Activated CD4-positive, alpha-beta memory T cell treated with anti-CD3 and anti-CD28 coated beads for 36 hours (primary cell): ENCODE measurements around the gene ABHD8. TPM values are rescaled to one million over a fixed set of nuclear protein-coding genes. Genes with fewer than 3 reads are reported as not detected.
"Not testable (repeated sequence)": the region's sequence is repeated elsewhere in the genome, so short reads cannot be mapped to it uniquely, and the experiment has no call there.

ENCODE experiments used
- CTCF ChIA-PET: fragments of 350-600 bp; sonication (Branson Sonifier 250); formaldehyde crosslinking; loops from one replicate; lab custom pipeline; 2021; ENCODE audit warnings: antibody characterized with exemption, inconsistent platforms; lab: Charles Lee
- POLR2A ChIA-PET: fragments of 350-600 bp; sonication (Branson Sonifier 250); formaldehyde crosslinking; loops from one replicate; lab custom pipeline; 2021; ENCODE audit warnings: antibody characterized with exemption; lab: Charles Lee
- DNase-seq: peaks from one replicate; pipeline ENCODE4 v3.0.0-alpha.2; 2020
- H3K27ac Mint-ChIP-seq: one replicate; pipeline ENCODE4 v1.8.0; 2021; ENCODE audit warnings: mixed read lengths
- H3K27me3 Mint-ChIP-seq: one replicate; pipeline ENCODE4 v1.8.0; 2021; ENCODE audit warnings: mixed read lengths
- H3K36me3 Mint-ChIP-seq: one replicate; pipeline ENCODE4 v1.8.0; 2021; ENCODE audit warnings: mixed read lengths
- H3K4me1 Mint-ChIP-seq: one replicate; pipeline ENCODE4 v1.8.0; 2021; ENCODE audit warnings: low read depth, mixed read lengths
- H3K4me3 Mint-ChIP-seq: one replicate; pipeline ENCODE4 v1.8.0; 2021; ENCODE audit warnings: mild to moderate bottlenecking, mixed read lengths
- H3K9me3 Mint-ChIP-seq: one replicate; pipeline ENCODE4 v1.8.0; 2021; ENCODE audit warnings: mixed read lengths
- intact Hi-C: fragments of 100-400 bp; cut with micrococcal nuclease; formaldehyde crosslinking; loops from one replicate; pipeline ENCODE4 v1.15.1; 2023
- total RNA-seq, 2 experiments: library from RNA; stranded (reverse); gene quantifications; one replicate each; pipeline ENCODE4 v1.2.3, GENCODE V29; 2021

ABHD8 gene
- total RNA-seq, 2 experiments from 2014 or later: 7.7 to 7.9 TPM

DNA sequence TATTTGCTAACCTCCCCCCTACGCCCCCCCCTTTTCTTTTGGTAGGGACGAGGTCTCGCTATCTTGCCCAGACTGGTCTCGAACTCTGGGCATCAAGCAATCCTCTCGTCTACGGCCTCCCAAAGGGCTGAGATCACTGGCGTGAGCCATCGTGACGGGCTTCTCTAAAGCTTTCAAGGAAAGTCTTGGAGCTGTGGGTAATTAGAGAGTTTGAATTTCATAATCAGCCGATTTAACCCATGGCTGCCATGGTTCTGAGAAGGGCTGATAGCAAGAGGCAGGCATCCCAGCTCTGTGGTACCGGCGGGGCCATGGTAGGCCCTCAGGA, 679 bp upstream of the ABHD8 start:
- H3K36me3 Mint-ChIP-seq: no peaks in the 10 kb centered on the region
- H3K27me3 Mint-ChIP-seq: no peaks in the 10 kb centered on the region
- no peaks in the 10 kb centered on the region for H3K9me3 Mint-ChIP-seq
- intact Hi-C loops: no loop called here
- CTCF ChIA-PET: interaction anchor here (0.7 to 2.4 kb wide), 6 partner anchors 8 to 82 kb away, joined by 3 to 18 read pairs (median 5); partner anchors contain the start of gene BABAM1
- peaks cover 44% of the 10 kb centered on the region for H3K4me1 Mint-ChIP-seq
- no peak overlapping the region for H3K4me3 Mint-ChIP-seq
- POLR2A ChIA-PET: interaction anchor here (0.7 kb wide), 1 partner anchor 1234 kb away, joined by 4 read pairs; no protein-coding TSS in a partner anchor
- H3K27ac Mint-ChIP-seq: no peak overlapping the region
- no peak for DNase-seq

DNA sequence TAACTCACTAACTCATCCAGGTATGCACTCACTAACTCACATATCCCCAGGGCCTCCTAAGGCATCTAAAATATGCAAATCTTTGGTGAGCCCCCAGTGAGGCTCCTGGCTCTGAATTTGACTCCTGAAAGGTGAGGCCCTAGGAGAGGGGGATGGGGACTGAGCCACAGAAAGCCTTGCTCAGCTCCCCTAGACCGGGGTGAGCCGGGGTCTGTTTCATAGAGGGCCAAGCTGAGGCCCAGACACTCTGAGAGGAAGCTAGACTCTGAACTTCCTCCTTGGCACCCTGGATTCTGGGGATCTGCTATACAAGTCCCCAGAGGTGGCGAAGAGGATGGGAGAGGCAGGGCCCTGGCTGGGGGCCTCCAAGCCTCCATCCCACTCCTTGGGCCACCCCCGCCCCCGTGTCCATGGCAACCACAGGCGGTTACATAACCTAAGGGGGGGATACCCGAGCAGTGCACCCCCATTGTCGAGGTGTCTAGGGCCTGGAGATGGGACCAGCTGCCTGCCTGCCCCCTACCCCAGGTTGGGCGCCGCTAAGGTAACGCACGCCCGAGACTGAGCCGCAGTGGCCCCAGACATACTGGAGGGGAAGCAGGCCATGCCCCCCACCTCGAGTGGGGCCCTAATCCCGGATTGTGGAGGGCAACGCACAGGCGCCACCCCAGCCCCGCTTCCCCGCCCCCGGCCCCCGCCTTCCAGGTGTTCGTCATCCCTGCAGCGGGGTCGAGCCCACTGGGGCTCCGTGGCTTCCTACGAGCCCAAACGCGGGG, 646 bp downstream of the ABHD8 start:
- no peak for DNase-seq
- Mint-ChIP-seq H3K27me3 (no peaks in the 10 kb centered on the region), H3K36me3 (peaks cover 3% of the 10 kb centered on the region), H3K9me3 (peaks cover 4% of the 10 kb centered on the region), H3K4me1 (peaks cover 38% of the 10 kb centered on the region), H3K4me3 (peak overlapping the region; percentile 64), H3K27ac (no peak overlapping the region)
- ChIA-PET CTCF (interaction anchor here (1.5 to 2.4 kb wide), 2 partner anchors 10 to 19 kb away, joined by 4 to 12 read pairs; no protein-coding TSS in a partner anchor), POLR2A (no interaction called here)
- intact Hi-C loops: no loop called here

DNA sequence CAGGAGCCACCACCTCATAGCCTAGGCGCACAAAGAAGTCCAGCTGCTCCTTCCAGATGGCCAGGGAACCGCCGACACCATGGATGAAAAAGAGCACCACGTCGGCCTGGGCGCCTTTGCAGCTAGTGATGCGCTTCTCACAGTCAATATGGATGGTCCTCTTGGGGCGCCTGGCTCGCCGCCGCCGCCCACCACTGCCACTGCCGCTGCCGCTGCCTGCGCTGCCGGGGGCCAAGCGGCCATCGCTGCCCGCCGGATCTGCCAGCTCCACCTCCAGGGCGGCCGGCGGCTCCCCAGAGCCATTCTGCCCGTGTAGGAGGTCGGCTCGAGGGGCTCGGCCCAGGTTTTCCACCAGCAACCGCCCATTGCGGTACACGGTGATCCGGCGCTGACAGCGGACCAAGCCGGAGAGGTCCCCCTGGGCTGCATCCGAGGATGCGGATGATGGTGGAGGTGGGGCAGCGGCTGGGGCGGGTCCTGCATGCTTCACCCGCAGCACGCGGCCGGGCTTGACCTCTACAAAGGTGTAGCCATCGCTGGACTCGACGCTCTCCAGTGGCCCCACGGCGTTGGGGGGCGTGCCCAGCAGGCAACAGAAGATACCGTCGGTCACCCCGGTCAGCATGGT, 2.1 kb downstream of the ABHD8 start:
- intact Hi-C loops: no loop called here
- H3K27ac Mint-ChIP-seq: no peak overlapping the region
- H3K4me3 Mint-ChIP-seq: no peak overlapping the region
- H3K4me1 Mint-ChIP-seq: peaks cover 27% of the 10 kb centered on the region
- DNase-seq: no peak
- H3K27me3 Mint-ChIP-seq: no peaks in the 10 kb centered on the region
- peaks cover 4% of the 10 kb centered on the region for H3K9me3 Mint-ChIP-seq
- CTCF ChIA-PET: interaction anchor here (0.9 kb wide), 1 partner anchor 35 kb away, joined by 3 read pairs; no protein-coding TSS in a partner anchor
- peaks cover 3% of the 10 kb centered on the region for H3K36me3 Mint-ChIP-seq
- POLR2A ChIA-PET: no interaction called here

DNA sequence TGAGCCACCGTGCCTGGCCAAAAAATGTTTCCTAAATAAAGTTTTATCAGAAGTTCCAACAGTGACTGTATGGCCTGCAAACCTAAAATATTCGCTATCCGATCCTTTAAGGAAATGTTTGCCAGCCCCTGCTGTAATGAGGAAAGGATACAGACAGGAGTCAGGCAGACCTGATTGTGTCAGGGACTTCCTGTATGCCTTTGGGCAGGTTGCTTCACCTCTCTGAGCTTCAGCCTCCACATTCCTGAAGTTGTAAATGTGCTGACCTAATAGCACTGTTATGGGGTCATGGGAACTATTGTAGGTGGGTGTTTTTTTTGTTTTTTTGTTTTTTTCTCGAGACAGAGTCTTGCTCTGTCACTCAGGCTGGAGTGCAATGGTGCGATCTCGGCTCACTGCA, 6.2 kb downstream of the ABHD8 start:
- H3K9me3 Mint-ChIP-seq: peaks cover 4% of the 10 kb centered on the region
- no peak for DNase-seq
- ChIA-PET POLR2A (no interaction called here), CTCF (interaction anchor here (0.9 to 3.7 kb wide), 3 partner anchors 8 to 89 kb away, joined by 4 to 18 read pairs (median 12); partner anchors contain the start of gene MRPL34)
- H3K27me3 Mint-ChIP-seq: no peaks in the 10 kb centered on the region
- intact Hi-C loops: no loop called here
- peaks cover 6% of the 10 kb centered on the region for H3K4me1 Mint-ChIP-seq
- no peak overlapping the region for H3K4me3 Mint-ChIP-seq
- peaks cover 3% of the 10 kb centered on the region for H3K36me3 Mint-ChIP-seq
- H3K27ac Mint-ChIP-seq: no peak overlapping the region

DNA sequence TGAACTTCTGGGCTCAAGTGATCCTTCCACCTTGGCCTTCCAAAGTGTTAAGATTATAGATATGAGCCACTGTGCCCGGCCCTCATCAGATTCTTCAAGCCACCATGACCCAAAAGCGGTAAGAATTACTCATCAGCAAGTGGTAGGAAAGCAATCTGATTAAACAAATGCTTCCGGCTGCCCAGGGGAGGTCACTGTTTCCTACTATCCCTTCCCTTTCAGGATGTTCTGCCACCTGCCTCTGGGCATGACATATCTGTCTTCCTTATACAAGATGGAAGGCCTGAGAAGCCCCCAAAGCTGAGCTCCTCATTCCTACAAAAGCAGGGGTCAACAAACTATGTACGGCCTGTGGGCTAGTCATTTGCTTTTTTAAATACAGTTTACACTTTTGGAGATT, 7.0 kb downstream of the ABHD8 start:
- Mint-ChIP-seq H3K9me3 (peaks cover 4% of the 10 kb centered on the region), H3K4me3 (no peak overlapping the region), H3K27me3 (no peaks in the 10 kb centered on the region), H3K36me3 (peaks cover 3% of the 10 kb centered on the region), H3K4me1 (peaks cover 9% of the 10 kb centered on the region), H3K27ac (peak overlapping the region; percentile 8)
- CTCF ChIA-PET: interaction anchor here (3.7 kb wide), 1 partner anchor 9 kb away, joined by 18 read pairs; the partner anchor contains the start of gene MRPL34
- intact Hi-C loops: no loop called here
- DNase-seq: peak; percentile 35
- POLR2A ChIA-PET: no interaction called here

DNA sequence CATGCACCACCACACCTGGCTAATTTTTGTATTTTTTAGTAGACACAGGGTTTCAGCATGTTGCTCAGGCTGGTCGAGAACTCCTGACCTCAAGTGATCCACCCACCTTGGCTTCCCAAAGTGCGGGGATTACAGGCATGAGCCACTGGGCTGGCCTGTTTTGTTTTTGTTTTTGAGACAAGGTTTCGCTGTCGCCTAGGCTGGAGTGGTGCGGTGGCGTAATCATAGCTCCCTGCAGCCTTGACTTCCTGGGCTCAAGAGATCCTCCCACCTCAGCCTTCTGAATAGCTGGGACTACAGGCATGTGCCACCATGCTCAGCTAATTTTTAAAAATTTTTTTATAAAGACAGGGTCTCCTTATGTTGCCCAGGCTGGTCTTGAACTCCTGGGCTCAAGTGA, 7.7 kb downstream of the ABHD8 start:
- DNase-seq, H3K9me3 Mint-ChIP-seq, H3K36me3 Mint-ChIP-seq, intact Hi-C loops, H3K4me1 Mint-ChIP-seq, H3K27ac Mint-ChIP-seq, H3K4me3 Mint-ChIP-seq, POLR2A ChIA-PET, H3K27me3 Mint-ChIP-seq: not testable (repeated sequence)
- CTCF ChIA-PET: interaction anchor here (3.7 kb wide), 1 partner anchor 9 kb away, joined by 18 read pairs; the partner anchor contains the start of gene MRPL34

DNA sequence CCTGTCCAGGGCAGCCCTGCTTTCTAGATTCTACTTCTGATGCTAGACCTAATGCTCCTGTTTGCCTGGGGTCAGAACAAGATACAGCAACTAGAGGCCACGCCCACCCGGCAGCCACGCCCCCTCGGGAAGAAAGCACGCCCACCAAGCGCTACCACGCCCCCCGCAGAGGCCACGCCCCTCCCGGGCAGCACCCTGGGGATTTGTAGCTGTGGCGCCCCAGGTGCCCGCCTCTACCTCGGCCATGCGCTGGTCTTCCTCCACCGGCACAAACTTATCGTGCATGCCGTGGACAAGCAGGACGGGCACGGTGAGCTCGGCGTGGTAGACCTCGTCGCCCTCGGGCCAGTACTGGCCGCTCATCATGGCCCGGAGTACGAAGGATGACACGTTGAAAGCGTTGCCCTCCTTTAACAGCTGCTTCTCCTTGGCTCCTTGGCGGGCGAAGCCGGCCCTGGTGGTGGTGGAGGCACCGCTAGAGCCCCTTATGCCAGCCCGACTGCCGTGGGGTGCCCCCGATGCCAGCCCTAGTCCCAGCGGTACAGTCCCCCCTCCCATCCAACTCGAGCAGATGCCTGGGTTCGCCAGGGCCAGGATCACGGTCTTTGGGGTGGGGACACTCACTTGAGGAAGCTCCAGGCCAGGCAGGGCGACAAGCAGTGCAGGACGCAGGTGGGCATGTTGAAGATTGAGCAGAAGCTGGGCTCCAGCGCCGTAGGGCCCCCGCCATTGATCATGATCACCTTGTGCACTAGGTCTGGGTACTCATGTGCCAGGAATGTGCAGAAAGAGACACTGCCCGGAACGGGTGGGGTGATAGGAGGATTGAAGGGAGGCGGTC, 9.0 kb downstream of the ABHD8 start:
- Mint-ChIP-seq H3K4me1 (peaks cover 9% of the 10 kb centered on the region), H3K36me3 (peaks cover 3% of the 10 kb centered on the region), H3K27ac (no peak overlapping the region), H3K4me3 (no peak overlapping the region), H3K9me3 (peaks cover 4% of the 10 kb centered on the region), H3K27me3 (peaks cover 2% of the 10 kb centered on the region)
- peak; percentile 73 for DNase-seq
- ChIA-PET CTCF (interaction anchor here (0.5 to 3.7 kb wide), 4 partner anchors 11 to 106 kb away, joined by 3 to 24 read pairs (median 12); partner anchors contain the start of gene MRPL34), POLR2A (interaction anchor here (0.6 to 0.9 kb wide), 2 partner anchors 28 to 98 kb away, joined by 3 read pairs; partner anchors contain the start of gene BABAM1)
- intact Hi-C loops: no loop called here

DNA sequence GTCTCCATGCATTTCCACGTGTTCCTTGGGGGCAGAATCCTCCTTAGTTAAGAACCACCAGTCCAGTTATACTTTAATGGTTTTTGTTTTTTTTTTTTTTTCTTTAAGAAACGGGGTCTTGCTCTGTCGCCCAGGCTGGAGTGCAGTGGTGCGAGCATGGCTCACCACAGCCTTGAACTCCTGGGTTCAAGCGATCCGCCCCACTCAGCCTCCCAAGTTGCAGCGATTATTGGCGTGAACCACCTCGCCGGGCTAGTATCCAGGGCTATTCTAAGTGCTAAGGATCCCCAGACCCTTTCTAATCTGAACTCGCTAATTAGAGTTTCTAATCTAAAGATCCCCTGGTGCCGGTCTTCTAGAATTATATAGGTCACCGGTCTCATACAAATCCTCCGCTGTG, 9.6 kb downstream of the ABHD8 start:
- ChIA-PET POLR2A (no interaction called here), CTCF (interaction anchor here (0.7 to 3.4 kb wide), 9 partner anchors 10 to 199 kb away, joined by 3 to 24 read pairs (median 11); partner anchors contain the start of genes ABHD8, ANKLE1, ANO8 and BABAM1)
- no peak overlapping the region for H3K27ac Mint-ChIP-seq
- peaks cover 3% of the 10 kb centered on the region for H3K36me3 Mint-ChIP-seq
- H3K4me1 Mint-ChIP-seq: peaks cover 9% of the 10 kb centered on the region
- no peak for DNase-seq
- no peak overlapping the region for H3K4me3 Mint-ChIP-seq
- intact Hi-C loops: no loop called here
- peaks cover 4% of the 10 kb centered on the region for H3K9me3 Mint-ChIP-seq
- peaks cover 3% of the 10 kb centered on the region for H3K27me3 Mint-ChIP-seq

DNA sequence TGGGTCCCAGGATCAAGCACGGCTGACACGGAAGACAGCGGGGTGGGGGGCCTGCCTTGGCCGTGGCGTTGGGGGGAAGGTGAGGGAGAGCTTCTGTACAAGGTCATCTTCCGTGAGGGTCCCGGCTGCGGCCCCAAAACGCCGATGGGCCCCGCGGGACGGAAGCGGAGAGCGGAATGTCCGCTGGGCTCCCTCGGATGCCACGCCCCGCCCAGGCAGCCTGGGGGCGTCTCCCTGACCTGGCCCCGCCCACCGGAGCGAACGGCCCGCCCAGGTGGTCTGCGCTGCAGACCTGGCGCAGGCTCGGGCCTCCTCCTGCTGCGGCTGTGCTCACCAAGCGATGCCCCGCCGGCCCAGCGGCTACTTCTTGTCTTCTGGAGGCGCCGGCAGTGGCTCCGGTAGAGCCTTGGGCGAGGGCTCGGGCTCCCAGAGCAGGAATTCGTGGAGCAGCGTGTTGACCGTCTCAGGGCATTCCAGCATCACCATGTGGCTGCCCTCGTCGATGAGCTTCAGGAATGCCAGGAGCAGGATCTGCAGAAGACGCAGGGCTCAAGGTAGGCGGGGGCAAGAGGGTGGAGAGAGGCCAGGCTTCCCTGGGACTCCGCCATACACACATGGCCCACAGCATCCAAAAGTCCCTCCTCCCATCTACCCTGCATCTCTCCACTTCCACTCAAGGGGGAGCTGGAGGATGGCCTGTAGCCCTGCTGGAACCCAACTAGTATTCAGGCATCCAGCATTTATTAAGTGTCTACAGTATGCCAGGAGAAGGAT, 10.7 kb downstream of the ABHD8 start:
- peak overlapping the region; percentile 28 for H3K27ac Mint-ChIP-seq
- POLR2A ChIA-PET: interaction anchor here (0.6 to 1.2 kb wide), 3 partner anchors 13 to 58 kb away, joined by 3 to 4 read pairs (median 3); partner anchors contain the start of gene MRPL34
- peak overlapping the region; percentile 86 for H3K4me3 Mint-ChIP-seq
- CTCF ChIA-PET: interaction anchor here (0.6 to 3.4 kb wide), 14 partner anchors 10 to 197 kb away, joined by 3 to 24 read pairs (median 4); partner anchors contain the start of genes ABHD8, ANKLE1, ANO8 and BABAM1
- DNase-seq: peak; percentile 86
- intact Hi-C loops: loop anchor here (1.0 kb wide), 1 partner anchor 94 kb away; no protein-coding TSS in a partner anchor
- no peaks in the 10 kb centered on the region for H3K36me3 Mint-ChIP-seq
- peaks cover 3% of the 10 kb centered on the region for H3K27me3 Mint-ChIP-seq
- H3K9me3 Mint-ChIP-seq: no peaks in the 10 kb centered on the region
- peaks cover 9% of the 10 kb centered on the region for H3K4me1 Mint-ChIP-seq

DNA sequence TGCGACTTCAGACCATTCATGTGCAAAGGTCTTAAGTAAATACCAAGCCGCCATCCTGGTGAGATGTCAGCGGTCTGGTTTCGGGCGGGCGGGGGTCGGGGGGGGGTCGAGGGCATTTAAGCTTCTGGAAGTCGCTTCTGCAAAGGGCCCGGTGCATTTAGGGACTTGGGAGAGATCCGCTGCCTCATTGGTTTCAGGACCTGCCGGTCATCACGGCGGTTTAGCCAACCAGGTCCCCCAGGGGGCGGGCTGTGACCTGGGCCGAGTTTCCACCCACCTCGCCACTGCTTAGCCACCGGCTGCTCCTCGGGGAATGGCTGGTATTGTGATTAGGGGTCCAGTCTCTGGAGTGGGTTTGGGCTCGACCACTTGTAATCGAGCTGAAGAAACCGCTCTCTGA, 13.7 kb downstream of the ABHD8 start:
- intact Hi-C loops: no loop called here
- Mint-ChIP-seq H3K4me1 (peaks cover 6% of the 10 kb centered on the region), H3K4me3 (no peak overlapping the region), H3K27me3 (peaks cover 3% of the 10 kb centered on the region), H3K27ac (no peak overlapping the region), H3K9me3 (no peaks in the 10 kb centered on the region), H3K36me3 (peaks cover 3% of the 10 kb centered on the region)
- DNase-seq: peak; percentile 75
- ChIA-PET POLR2A (no interaction called here), CTCF (interaction anchor here (1.6 kb wide), 1 partner anchor 16 kb away, joined by 7 read pairs; the partner anchor contains the start of gene MRPL34)

DNA sequence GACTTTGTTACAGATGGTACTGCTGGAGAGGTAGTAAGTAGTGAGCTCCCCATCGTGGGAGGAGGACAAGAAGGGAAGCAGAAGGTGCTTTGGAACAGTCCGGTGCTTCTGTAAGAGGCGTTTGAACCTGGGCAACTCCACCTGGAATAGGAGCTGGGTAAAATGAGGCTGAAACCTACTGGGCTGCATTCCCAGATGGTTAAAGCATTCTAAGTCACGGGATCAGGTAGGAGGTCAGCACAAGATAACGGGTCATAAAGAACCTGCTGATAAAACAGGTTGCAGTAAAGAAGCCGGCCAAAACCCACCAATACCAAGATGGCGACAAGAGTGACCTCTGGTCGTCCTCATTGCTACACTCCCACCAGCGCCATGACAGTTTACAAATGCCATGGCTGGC, 16.5 kb downstream of the ABHD8 start:
- intact Hi-C loops: no loop called here
- H3K4me3 Mint-ChIP-seq: no peak overlapping the region
- POLR2A ChIA-PET: no interaction called here

More for the DNA sequence above, 16.5 kb downstream of the ABHD8 start:
- peaks cover 4% of the 10 kb centered on the region for H3K4me1 Mint-ChIP-seq
- H3K9me3 Mint-ChIP-seq: no peaks in the 10 kb centered on the region
- DNase-seq: no peak
- peaks cover 3% of the 10 kb centered on the region for H3K27me3 Mint-ChIP-seq
- peaks cover 3% of the 10 kb centered on the region for H3K36me3 Mint-ChIP-seq
- CTCF ChIA-PET: interaction anchor here (0.6 kb wide), 1 partner anchor 26 kb away, joined by 3 read pairs; no protein-coding TSS in a partner anchor
- no peak overlapping the region for H3K27ac Mint-ChIP-seq
